Measurements from ENCODE around the gene ADGRD1. TPM values are rescaled to one million over a fixed set of nuclear protein-coding genes. Genes with fewer than 3 reads are reported as not detected.

ADGRD1 gene
- total RNA-seq, 3 donors from 2014 or later: 11.6 to 47.5 (median 18.7) TPM

- Histone ChIP-seq H3K4me3 (no peak overlapping the region), H3K9me3 (no peaks in the 10 kb centered on the region), H3K27ac (no peak overlapping the region), H3K27me3 (no peaks in the 10 kb centered on the region), H3K36me3 (no peaks in the 10 kb centered on the region), H3K4me1 (no peaks in the 10 kb centered on the region)
- DNase-seq (ENCODE audit: low spot score in 2 of 2): no peak
- TF ChIP-seq POLR2AphosphoS5 (IDR thresholded peaks at IDR 0.05): no peak
- no peak for TF ChIP-seq CTCF (IDR thresholded peaks at IDR 0.05)
- TF ChIP-seq POLR2A (IDR thresholded peaks at IDR 0.05): no peak
- intact Hi-C loops (cut with DNase I; ENCODE audit: low total_unique reads): no loop called here
Measured at GRCh38 chr12:131024721-131025120, 71.0 kb downstream of the ADGRD1 start.

- H3K4me3 ChIP-seq: no peak overlapping the region
- no peaks in the 10 kb centered on the region for H3K27me3 ChIP-seq
- H3K27ac ChIP-seq: no peak overlapping the region
- DNase-seq (ENCODE audit: low spot score in 2 of 2): no peak
- no peaks in the 10 kb centered on the region for H3K9me3 ChIP-seq
- H3K36me3 ChIP-seq: no peaks in the 10 kb centered on the region
- H3K4me1 ChIP-seq: no peaks in the 10 kb centered on the region
- TF ChIP-seq CTCF (IDR thresholded peaks at IDR 0.05): no peak
- TF ChIP-seq POLR2AphosphoS5 (IDR thresholded peaks at IDR 0.05): no peak
- TF ChIP-seq POLR2A (IDR thresholded peaks at IDR 0.05): no peak
- intact Hi-C loops (cut with DNase I; ENCODE audit: low total_unique reads): no loop called here
Measured at GRCh38 chr12:131025234-131025633, 71.5 kb downstream of the ADGRD1 start.

GRCh38 chr12:131025939-131026702 is 72.4 kb downstream of the ADGRD1 start:
- Histone ChIP-seq H3K4me1 (no peaks in the 10 kb centered on the region), H3K4me3 (no peak overlapping the region), H3K27ac (no peak overlapping the region), H3K27me3 (no peaks in the 10 kb centered on the region), H3K36me3 (no peaks in the 10 kb centered on the region), H3K9me3 (no peaks in the 10 kb centered on the region)
- no peak for DNase-seq (ENCODE audit: low spot score in 2 of 2)
- TF ChIP-seq POLR2A (IDR thresholded peaks at IDR 0.05) (no peak), CTCF (IDR thresholded peaks at IDR 0.05) (no peak), POLR2AphosphoS5 (IDR thresholded peaks at IDR 0.05) (no peak)
- intact Hi-C loops (cut with DNase I; ENCODE audit: low total_unique reads): no loop called here

GRCh38 chr12:131026754-131027153 is 73.0 kb downstream of the ADGRD1 start:
- Histone ChIP-seq H3K9me3 (no peaks in the 10 kb centered on the region), H3K4me1 (no peaks in the 10 kb centered on the region), H3K27ac (no peak overlapping the region), H3K27me3 (no peaks in the 10 kb centered on the region), H3K36me3 (no peaks in the 10 kb centered on the region), H3K4me3 (no peak overlapping the region)
- intact Hi-C loops (cut with DNase I; ENCODE audit: low total_unique reads): no loop called here
- no peak for TF ChIP-seq POLR2A (IDR thresholded peaks at IDR 0.05)
- no peak for TF ChIP-seq CTCF (IDR thresholded peaks at IDR 0.05)
- no peak for TF ChIP-seq POLR2AphosphoS5 (IDR thresholded peaks at IDR 0.05)
- DNase-seq (ENCODE audit: low spot score in 2 of 2): no peak

GRCh38 chr12:131027264-131027663 is 73.6 kb downstream of the ADGRD1 start:
- H3K27me3 ChIP-seq: no peaks in the 10 kb centered on the region
- H3K9me3 ChIP-seq: no peaks in the 10 kb centered on the region
- H3K36me3 ChIP-seq: no peaks in the 10 kb centered on the region
- no peak overlapping the region for H3K27ac ChIP-seq
- TF ChIP-seq POLR2A (IDR thresholded peaks at IDR 0.05): no peak
- no peak for TF ChIP-seq CTCF (IDR thresholded peaks at IDR 0.05)
- TF ChIP-seq POLR2AphosphoS5 (IDR thresholded peaks at IDR 0.05): no peak
- DNase-seq (ENCODE audit: low spot score in 2 of 2): no peak
- H3K4me3 ChIP-seq: no peak overlapping the region
- intact Hi-C loops (cut with DNase I; ENCODE audit: low total_unique reads): no loop called here
- H3K4me1 ChIP-seq: no peaks in the 10 kb centered on the region

Data from breast epithelium (tissue), 4 donors.